A549 (cell line): ENCODE measurements around the gene CA12.

Experiments
- CHD2 ChIP-seq: fragments of 150-350 bp; IDR thresholded peaks from 2 replicates; pipeline ENCODE4 v1.6.1; 2014; ENCODE audit warnings: low read length; ENCODE audit not compliant: partially characterized antibody
- CTCF ChIP-seq: fragments of >200 bp; sonication (Bioruptor Twin); formaldehyde crosslinking; IDR thresholded peaks from 3 replicates; pipeline ENCODE4 v1.5.1; 2016
- ELK1 ChIP-seq: fragments of 150-350 bp; IDR thresholded peaks from 2 replicates; pipeline ENCODE4 v1.6.1; 2014; ENCODE audit warnings: low read depth, mild to moderate bottlenecking, low read length
- EP300 ChIP-seq, 2 experiments: fragments of >200 bp; sonication (Bioruptor Twin); formaldehyde crosslinking; IDR thresholded peaks; 2 replicates in 1 of 2; 3 replicates in 1 of 2; pipeline ENCODE4 v1.6.1; 2016 to 2017
- FOXS1 ChIP-seq: fragments of 250-450 bp; sonication (Bioruptor Pico); IDR thresholded peaks from 2 replicates; pipeline ENCODE4 v1.5.0; 2020; ENCODE audit warnings: mild to moderate bottlenecking, moderate library complexity
- KDM1A ChIP-seq: fragments of 200-600 bp; sonication (generic); IDR thresholded peaks from 2 replicates; pipeline ENCODE4 v1.6.1; 2016; ENCODE audit warnings: low read depth, mild to moderate bottlenecking
- MAX ChIP-seq: IDR thresholded peaks from 2 replicates; pipeline ENCODE4 v1.6.1; 2012
- NFE2L2 ChIP-seq: fragments of 150-350 bp; conservative IDR thresholded peaks from 2 replicates; pipeline ENCODE4 v1.6.1; 2014; ENCODE audit warnings: low read length
- POLR2A ChIP-seq: IDR thresholded peaks from 2 replicates; pipeline ENCODE4 v1.6.1; 2012; ENCODE audit warnings: mild to moderate bottlenecking, low read length
- POLR2AphosphoS2 ChIP-seq: conservative IDR thresholded peaks from 2 replicates; pipeline ENCODE4 v1.6.1; 2012; ENCODE audit warnings: low read length, improper control_type of control experiment, inconsistent platforms
- RNF2 ChIP-seq: fragments of 200-600 bp; sonication (generic); IDR thresholded peaks from 2 replicates; pipeline ENCODE4 v1.6.1; 2016; ENCODE audit warnings: low read depth, mild to moderate bottlenecking, antibody characterized with exemption, moderate library complexity, borderline replicate concordance
- ZFP36 ChIP-seq: fragments of 450-650 bp; IDR thresholded peaks from 2 replicates; pipeline ENCODE4 v1.6.1; 2014; ENCODE audit warnings: borderline replicate concordance; ENCODE audit not compliant: partially characterized antibody

- no peak for TF ChIP-seq CTCF
- TF ChIP-seq POLR2A: no peak
- TF ChIP-seq FOXS1 (CRISPR knock-in tag): no peak
- no peak for TF ChIP-seq POLR2AphosphoS2
- TF ChIP-seq ZFP36: no peak
- TF ChIP-seq EP300 (IDR thresholded peaks at IDR 0.05): no peak
- no peak for TF ChIP-seq CHD2
- TF ChIP-seq NFE2L2: no peak
- no peak for TF ChIP-seq RNF2
- TF ChIP-seq MAX: no peak
- no peak for TF ChIP-seq KDM1A
- TF ChIP-seq ELK1: no peak
Observed at GRCh38 chr15:63294359-63294758, 87.3 kb downstream of the CA12 start.
